ENCODE results near the gene RAB29. TPM values are rescaled to one million over a fixed set of nuclear protein-coding genes. Genes with fewer than 3 reads are reported as not detected.

The RAB29 gene
- total RNA-seq, 4 donors from 2014 or later, result 1.1 to 13.9 (median 10.2) TPM

GRCh38 chr1:205802060-205802459 is 26.8 kb upstream of the RAB29 start:
- DNase-seq, result no peak
- intact Hi-C loops (cut with DNase I; ENCODE audit: low total_unique reads) (no loop called here), in situ Hi-C loops (cut with MboI; ENCODE audit: low pct_ligation_motif_present in 1 of 4, low pct_unique_long_range_greater_than_20kb in 1 of 4, low sequenced_read_pairs in 3 of 4) (no loop called here)
- H3K36me3 ChIP-seq, result no peaks in the 10 kb centered on the region
- TF ChIP-seq CTCF (IDR thresholded peaks at IDR 0.05), result no peak
- no peak for TF ChIP-seq POLR2A (IDR thresholded peaks at IDR 0.05)
- no peak for TF ChIP-seq POLR2AphosphoS5 (IDR thresholded peaks at IDR 0.05)
- H3K27ac ChIP-seq, result no peak overlapping the region
- no peaks in the 10 kb centered on the region for H3K27me3 ChIP-seq
- no peak overlapping the region for H3K4me3 ChIP-seq
- no peaks in the 10 kb centered on the region for H3K9me3 ChIP-seq
- 95% methylated on average over 8 of the region's 8 CpGs; no CpG with 5 or more reads in 1 of the 2 donors for WGBS, 2 donors (ENCODE audit: low coverage in 1 of 2)
- peaks cover 0 to 11% (median 5%) of the 10 kb centered on the region in 4 donors for H3K4me1 ChIP-seq

DNA sequence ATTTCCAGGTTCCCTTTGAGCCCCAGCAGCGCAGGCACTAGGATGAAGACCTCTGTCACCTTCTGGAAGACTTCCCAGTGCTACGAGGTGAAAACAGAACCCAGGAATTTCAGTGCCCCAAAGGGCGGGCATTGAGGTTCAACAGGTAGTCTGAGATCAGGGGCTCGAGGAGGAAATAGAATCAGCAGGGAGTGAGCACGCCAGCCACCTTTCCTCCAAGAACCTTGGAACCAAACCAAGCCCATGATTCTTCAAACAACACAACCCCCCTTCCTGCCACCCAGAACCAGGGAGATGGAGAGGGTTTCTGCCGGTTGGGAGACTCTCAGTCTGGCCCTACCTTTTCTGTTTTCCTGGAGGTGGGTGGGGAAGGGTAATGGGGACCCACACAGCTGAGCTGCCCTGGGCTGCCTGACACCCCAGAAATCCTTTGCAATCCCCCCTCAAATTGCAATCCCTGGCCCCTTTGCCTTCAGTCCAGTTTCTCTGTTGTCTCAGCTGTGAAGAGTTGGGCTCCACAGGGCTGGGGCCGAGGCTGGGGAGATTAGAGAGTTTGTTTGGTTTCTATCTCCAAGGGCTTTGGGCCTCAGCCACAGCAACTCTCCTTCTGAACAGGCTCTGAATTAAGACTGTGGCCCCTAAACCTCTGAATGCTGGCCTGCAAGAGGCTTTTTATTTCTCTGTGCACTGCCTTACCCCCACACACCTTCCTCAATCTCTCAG is 25.9 kb upstream of the RAB29 start:
- intact Hi-C loops (cut with DNase I; ENCODE audit: low total_unique reads), result no loop called here
- Histone ChIP-seq H3K4me1 (peaks cover 0 to 11% (median 5%) of the 10 kb centered on the region in 4 donors), H3K4me3 (no peak overlapping the region), H3K9me3 (no peaks in the 10 kb centered on the region), H3K27ac (no peak overlapping the region), H3K36me3 (no peaks in the 10 kb centered on the region), H3K27me3 (no peaks in the 10 kb centered on the region)
- WGBS, 2 donors (ENCODE audit: low coverage in 1 of 2), result 53 to 82% methylated on average over 2 to 7 of the region's 7 CpGs
- in situ Hi-C loops (cut with MboI; ENCODE audit: low pct_ligation_motif_present in 1 of 4, low pct_unique_long_range_greater_than_20kb in 1 of 4, low sequenced_read_pairs in 3 of 4), result no loop called here
- no peak for DNase-seq
- TF ChIP-seq EP300 (IDR thresholded peaks at IDR 0.05; ENCODE audit: low read depth), result no peak
- no peak for TF ChIP-seq CTCF (IDR thresholded peaks at IDR 0.05)
- no peak for TF ChIP-seq POLR2A (IDR thresholded peaks at IDR 0.05)
- TF ChIP-seq POLR2AphosphoS5 (IDR thresholded peaks at IDR 0.05), result no peak

- Histone ChIP-seq H3K27ac (no peak overlapping the region), H3K36me3 (no peaks in the 10 kb centered on the region), H3K4me3 (no peak overlapping the region), H3K4me1 (peaks cover 0 to 7% (median 3%) of the 10 kb centered on the region in 4 donors), H3K27me3 (no peaks in the 10 kb centered on the region), H3K9me3 (no peaks in the 10 kb centered on the region)
- 86% methylated on average over 7 of the region's 7 CpGs; no CpG with 5 or more reads in 1 of the 2 donors for WGBS, 2 donors (ENCODE audit: low coverage in 1 of 2)
- in situ Hi-C loops (cut with MboI; ENCODE audit: low pct_ligation_motif_present in 1 of 4, low pct_unique_long_range_greater_than_20kb in 1 of 4, low sequenced_read_pairs in 3 of 4) (no loop called here), intact Hi-C loops (cut with DNase I; ENCODE audit: low total_unique reads) (no loop called here)
- no peak for DNase-seq
- no peak for TF ChIP-seq POLR2AphosphoS5 (IDR thresholded peaks at IDR 0.05)
Measured at GRCh38 chr1:205800427-205800826, 25.1 kb upstream of the RAB29 start.

DNA sequence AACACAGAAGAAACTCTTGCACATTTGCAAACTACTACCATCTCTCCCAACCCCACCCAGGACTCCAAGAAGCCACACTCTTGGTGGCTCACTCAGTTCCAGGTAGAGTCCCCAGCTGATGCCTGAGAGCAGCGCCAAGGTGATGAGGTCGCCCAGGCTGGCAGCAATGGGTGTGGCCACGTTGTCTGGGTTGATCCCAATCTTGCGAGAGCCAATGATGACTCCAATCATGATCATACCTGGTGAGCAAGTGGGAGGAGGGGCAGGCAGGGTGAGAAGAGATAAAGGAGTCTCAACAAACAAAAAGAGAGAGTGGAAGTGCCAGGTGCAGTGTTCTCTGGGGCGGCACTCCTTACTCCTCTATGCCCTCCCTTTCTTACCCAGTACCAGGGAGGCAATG is 23.3 kb upstream of the RAB29 start:
- in situ Hi-C loops (cut with MboI; ENCODE audit: low pct_ligation_motif_present in 1 of 4, low pct_unique_long_range_greater_than_20kb in 1 of 4, low sequenced_read_pairs in 3 of 4), result loop anchor here (10.0 to 25.0 kb wide), 5 partner anchors 114 to 314 kb away; partner anchors contain the start of gene AVPR1B (in 4 of the 4)
- Histone ChIP-seq H3K36me3 (no peaks in the 10 kb centered on the region), H3K4me3 (no peak overlapping the region), H3K27ac (no peak overlapping the region), H3K9me3 (no peaks in the 10 kb centered on the region), H3K27me3 (no peaks in the 10 kb centered on the region), H3K4me1 (no peaks in the 10 kb centered on the region)
- intact Hi-C loops (cut with DNase I; ENCODE audit: low total_unique reads), result no loop called here
- WGBS, 2 donors (ENCODE audit: low coverage in 1 of 2), result 87% methylated on average over 5 of the region's 5 CpGs; no CpG with 5 or more reads in 1 of the 2 donors
- no peak for DNase-seq
- TF ChIP-seq POLR2A (IDR thresholded peaks at IDR 0.05), result no peak
- TF ChIP-seq CTCF (IDR thresholded peaks at IDR 0.05), result no peak
- no peak for TF ChIP-seq EP300 (IDR thresholded peaks at IDR 0.05; ENCODE audit: low read depth)
- TF ChIP-seq POLR2AphosphoS5 (IDR thresholded peaks at IDR 0.05), result no peak
